GM08714 (cell line): ENCODE data around the gene MINAR2.

ENCODE experiments used
- H3K4me3 ChIP-seq: fragments of 200-500 bp; sonication (Bioruptor generic); 2 replicates; pipeline ENCODE4 v1.5.1; 2014; ENCODE audit warnings: mild to moderate bottlenecking, low read length, inconsistent platforms
- ZNF274 ChIP-seq: IDR thresholded peaks from 2 replicates; pipeline ENCODE4 v1.6.1; 2012; ENCODE audit warnings: mild to moderate bottlenecking, low read depth, low read length

Gene MINAR2

GRCh38 chr5:129747572-129748407 is at the start of gene MINAR2:
Gene MINAR2, plus strand, starts transcription at chr5:129748094. Its CDS starts 97 bp downstream, at chr5:129748191.
- no peak within 1 kb of the TSS for H3K4me3 ChIP-seq
- TF ChIP-seq ZNF274 = no peak

DNA sequence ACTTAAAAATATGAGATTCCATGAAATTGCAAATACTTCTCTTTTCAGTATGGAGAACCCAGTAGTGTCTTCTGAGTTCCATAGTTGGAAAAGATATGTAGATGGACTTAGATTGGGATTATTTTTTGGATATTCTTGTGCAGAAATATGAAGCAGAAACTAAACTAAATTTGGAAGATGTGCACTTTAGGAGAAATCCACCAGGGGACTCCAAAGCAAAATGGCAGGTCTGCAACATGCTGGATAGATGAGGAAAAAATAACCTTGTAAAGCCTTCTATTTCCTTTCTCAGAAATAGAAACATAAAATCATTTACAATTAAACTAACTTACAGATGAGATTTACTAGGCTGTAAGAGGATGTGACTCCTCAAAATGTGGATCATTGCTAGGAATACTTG is 49.2 kb upstream of the MINAR2 start:
- no peak for TF ChIP-seq ZNF274
- H3K4me3 ChIP-seq = no peak overlapping the region

DNA sequence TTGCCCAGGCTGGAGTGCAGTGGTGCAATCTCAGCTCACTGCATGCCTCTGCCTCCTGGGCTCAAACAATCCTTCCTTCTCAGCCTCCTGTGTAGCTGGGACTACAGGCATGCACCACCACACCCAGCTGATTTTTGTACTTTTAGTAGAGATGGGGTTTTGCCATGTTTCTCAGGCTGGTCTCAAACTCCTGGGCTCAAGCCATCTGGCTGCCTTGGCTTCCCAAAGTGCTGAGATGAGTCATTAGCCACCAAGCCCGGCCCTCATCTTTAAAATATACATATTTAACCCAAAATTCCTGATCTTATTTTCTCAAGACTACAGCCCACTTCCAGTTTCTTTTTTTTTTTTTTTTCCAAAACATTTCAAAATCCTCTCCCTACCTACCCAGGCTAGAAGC is 31.7 kb upstream of the MINAR2 start:
- no peak overlapping the region for H3K4me3 ChIP-seq
- TF ChIP-seq ZNF274 = no peak

DNA sequence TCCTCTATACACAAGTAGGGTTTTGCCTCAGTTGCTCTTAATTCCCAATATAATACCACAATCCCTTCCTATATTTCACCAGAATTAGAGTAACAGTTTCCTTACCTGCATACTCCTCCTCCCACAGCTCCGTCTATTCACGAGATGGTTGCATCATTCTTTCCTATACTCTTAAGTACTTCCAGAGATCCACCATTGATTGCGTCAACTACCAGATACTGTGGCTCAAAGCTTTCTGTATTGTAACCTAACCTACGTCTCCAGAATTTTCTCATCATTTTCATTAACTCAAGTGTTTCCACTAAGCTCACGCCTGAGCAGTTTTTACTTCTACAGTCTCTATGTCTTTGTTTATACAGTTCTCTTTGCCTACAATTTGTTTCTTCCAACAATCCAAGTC is 31.2 kb upstream of the MINAR2 start:
- no peak for TF ChIP-seq ZNF274
- H3K4me3 ChIP-seq = no peak overlapping the region

DNA sequence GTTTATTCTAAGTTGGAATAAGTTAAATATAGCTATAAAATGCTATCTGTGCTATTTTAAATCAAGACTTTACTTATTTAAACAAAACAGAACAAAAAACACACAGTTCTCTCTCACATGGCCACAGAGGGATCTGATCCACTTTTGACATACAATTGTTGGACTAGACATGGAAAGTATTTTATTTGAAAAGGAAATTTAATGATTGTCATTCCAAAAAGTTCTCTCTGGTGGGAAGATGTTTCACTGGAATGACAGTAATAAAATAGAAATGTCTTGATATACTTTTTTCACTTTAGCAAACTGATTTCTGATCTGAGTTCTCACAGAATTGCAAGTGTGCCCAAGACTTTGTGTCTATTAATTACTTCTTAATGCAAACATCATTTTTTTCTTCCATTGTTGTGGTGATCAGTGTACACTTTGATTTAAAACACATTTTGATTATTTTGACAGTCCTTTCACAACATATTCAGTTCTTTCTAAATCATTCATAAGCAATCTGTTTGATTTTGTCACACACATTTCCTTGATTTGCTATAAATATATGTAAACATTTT is 30.1 kb upstream of the MINAR2 start:
- H3K4me3 ChIP-seq = no peak overlapping the region
- no peak for TF ChIP-seq ZNF274

DNA sequence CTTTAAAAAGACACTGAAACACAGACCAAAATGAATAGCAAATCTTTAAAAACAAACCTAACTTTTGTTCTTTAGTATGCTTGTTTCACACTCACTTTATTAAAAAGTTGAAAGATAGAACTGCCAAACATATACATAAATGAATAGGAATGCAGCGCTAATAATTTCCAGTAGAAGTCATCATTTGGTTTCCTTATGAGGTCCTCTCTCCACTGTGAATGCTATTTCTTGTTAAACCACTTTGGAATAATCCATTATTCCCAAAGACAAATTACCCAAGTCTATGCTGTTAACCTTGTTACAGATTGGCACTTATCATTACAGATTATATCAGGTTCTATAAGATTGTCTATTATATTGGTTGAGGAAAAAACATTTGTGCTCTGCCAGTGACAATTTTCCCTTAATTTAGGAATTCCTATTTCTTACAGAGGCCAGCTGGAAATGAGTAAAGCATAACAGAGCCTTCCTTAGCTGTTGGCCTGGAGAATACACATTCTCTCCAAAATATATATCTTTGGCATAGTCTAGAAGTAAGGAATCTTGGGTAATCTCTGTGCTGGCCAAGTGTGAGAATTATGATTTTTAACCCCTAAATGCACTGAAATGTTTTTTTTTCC is 29.3 kb upstream of the MINAR2 start:
- no peak for TF ChIP-seq ZNF274
- H3K4me3 ChIP-seq = no peak overlapping the region

DNA sequence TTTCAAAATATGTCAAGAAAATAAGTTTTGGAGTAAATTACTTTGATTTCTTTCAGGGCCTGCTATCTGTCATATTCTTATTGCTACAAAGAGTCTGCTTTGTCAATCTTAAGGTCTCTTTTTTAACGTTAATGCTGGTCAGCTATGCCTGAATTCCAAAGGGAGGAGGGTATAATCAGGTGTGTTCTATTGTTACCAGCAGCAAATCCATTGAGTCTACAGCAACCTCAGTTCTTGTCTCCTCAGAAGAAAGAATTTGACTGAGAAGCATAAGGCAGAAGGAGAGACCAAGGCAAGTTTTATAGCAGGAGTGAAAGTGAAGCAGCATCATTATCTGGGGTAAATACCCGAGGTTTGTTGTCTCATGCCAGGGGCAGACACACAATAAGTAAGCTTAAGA is 23.7 kb upstream of the MINAR2 start:
- H3K4me3 ChIP-seq = no peak overlapping the region
- no peak for TF ChIP-seq ZNF274

GRCh38 chr5:129724647-129725046 is 23.2 kb upstream of the MINAR2 start:
- no peak for TF ChIP-seq ZNF274
- H3K4me3 ChIP-seq = no peak overlapping the region

DNA sequence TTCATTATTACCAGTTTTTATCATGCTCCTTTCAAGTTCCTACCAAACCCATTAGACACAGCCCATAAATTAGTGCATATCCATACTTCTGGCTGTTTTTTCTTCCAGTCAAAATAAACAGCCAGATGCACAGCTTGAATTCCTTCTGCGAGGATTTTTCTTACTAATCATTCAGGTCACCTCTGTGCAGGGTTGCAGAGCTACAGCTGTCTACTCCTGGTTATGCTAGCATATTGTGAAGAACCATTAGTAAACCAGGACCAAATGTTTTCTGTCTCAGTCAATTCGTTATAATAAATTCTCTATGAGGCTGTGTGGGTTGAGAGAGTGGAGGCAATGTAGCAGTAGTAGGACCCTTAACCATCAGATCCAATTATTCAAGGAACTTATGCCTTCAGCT is 8.1 kb upstream of the MINAR2 start:
- no peak for TF ChIP-seq ZNF274
- no peak overlapping the region for H3K4me3 ChIP-seq

DNA sequence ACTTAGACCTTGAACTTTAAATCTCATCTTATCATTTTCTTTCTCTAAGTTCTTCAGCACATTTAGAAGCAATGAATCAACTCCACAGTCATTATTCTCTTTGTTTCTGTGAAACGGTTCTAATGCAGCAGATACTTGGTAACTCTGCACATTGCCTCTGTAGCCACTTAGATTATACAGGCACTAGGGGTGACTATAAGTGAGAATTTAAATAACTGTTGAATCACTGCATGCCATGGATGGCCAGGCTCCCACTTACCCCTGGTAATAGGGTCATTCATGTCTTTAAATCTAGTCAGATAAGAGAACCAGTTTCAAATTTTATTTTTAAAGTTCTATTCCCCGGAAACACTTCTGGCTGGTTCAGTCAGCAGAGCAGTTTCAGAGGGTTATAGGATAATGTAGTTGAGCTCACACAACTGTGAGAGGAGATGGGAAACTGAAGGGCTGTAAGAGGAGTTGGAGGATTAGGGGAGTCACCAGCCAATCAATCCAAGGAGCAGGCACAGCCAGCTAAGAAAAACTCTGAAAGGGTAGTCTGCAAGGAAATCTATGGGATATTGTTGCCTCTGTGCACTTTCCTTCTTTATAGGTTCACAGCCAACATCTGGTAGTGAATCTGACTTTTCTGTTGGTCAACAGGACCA is 4.2 kb upstream of the MINAR2 start:
- H3K4me3 ChIP-seq = no peak overlapping the region
- TF ChIP-seq ZNF274 = no peak

GRCh38 chr5:129745997-129746396 is 1.9 kb upstream of the MINAR2 start:
- no peak overlapping the region for H3K4me3 ChIP-seq
- no peak for TF ChIP-seq ZNF274

DNA sequence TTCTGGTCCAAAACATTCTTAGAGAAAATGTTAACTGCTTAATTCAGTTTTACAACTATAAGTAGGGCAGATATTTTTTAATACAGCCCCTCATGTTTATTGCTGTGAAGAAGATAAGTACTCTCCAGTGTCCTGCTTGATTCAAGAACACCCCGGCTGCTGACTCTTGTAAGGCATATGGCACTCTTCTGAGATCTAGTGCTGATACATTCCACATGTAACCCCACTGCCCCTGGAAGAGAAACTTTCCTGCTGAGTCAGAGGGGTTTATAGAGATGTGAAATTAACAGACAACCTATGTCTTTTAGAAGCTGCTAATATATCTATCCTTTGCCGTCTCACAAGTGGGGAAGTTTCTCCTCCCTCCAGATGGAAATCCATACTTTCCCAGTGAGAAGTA is 1.0 kb upstream of the MINAR2 start:
- H3K4me3 ChIP-seq = no peak overlapping the region
- no peak for TF ChIP-seq ZNF274

DNA sequence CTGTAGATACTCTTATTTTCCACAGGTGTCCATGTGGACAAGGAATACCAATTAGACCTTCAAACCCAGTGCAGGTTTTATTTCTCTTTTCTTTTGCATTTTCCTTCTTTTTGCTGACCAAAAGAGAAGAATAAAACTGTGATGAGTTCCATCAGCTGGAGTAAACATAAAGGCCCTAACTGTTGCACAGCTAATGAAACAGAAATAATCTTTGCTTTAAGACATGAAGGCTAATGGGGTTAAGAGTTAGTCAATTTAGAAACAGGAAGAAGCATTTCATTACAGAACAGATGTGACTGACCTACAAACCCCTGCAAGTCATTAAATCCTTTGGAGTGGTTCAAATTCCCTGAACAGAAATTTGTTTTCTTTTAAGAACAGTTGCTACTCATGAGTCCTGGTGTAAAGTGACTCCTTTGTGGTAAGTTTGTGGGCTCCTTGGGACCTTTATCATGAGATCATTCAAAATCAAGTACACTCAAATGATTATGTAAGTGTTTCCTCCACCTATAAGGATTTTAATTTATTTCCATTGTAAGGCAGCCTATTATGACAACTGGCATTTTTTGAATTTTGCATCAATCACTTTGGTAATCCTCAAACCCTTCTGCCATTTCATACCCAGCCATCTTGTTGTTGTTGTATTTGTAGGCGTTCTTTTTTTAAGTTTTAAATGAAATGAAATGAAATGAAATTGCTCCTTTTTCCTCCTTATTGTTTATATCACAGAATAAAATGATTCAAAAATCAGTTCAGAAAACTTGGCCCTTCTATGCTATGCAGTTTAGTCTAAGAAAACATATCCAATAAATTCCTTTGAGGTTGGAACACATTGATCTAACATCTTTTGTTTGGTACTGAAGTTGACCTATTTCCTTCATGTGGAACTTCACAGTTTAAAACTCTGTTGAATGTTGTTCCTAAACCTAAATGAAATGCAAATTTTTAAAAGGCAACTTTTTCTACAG is 1.3 kb downstream of the MINAR2 start:
- no peak overlapping the region for H3K4me3 ChIP-seq
- no peak for TF ChIP-seq ZNF274
